Glutamatergic neuron (in vitro differentiated cells): ENCODE data around the gene TGM3. TPM values are rescaled to one million over a fixed set of nuclear protein-coding genes. Genes with fewer than 3 reads are reported as not detected.

ENCODE experiments used
- DNase-seq: peaks from one replicate; pipeline ENCODE4 v3.0.0; 2022
- H3K27ac Mint-ChIP-seq: one replicate; pipeline ENCODE4 v1.8.0; 2020; ENCODE audit warnings: mild to moderate bottlenecking, mixed read lengths, inconsistent platforms; ENCODE audit not compliant: unreplicated experiment
- H3K27me3 Mint-ChIP-seq: one replicate; pipeline ENCODE4 v1.8.0; 2020; ENCODE audit warnings: mild to moderate bottlenecking, moderate library complexity, mixed read lengths, inconsistent platforms; ENCODE audit not compliant: unreplicated experiment
- H3K36me3 Mint-ChIP-seq: one replicate; pipeline ENCODE4 v1.8.0; 2020; ENCODE audit warnings: mild to moderate bottlenecking, mixed read lengths, inconsistent platforms; ENCODE audit not compliant: unreplicated experiment
- H3K4me1 Mint-ChIP-seq: one replicate; pipeline ENCODE4 v1.8.0; 2020; ENCODE audit warnings: mild to moderate bottlenecking, low read depth, mixed read lengths, inconsistent platforms; ENCODE audit not compliant: unreplicated experiment
- H3K4me3 Mint-ChIP-seq: one replicate; pipeline ENCODE4 v1.8.0; 2020; ENCODE audit warnings: mild to moderate bottlenecking, mixed read lengths, inconsistent platforms; ENCODE audit not compliant: unreplicated experiment
- H3K9me3 Mint-ChIP-seq: one replicate; pipeline ENCODE4 v1.8.0; 2020; ENCODE audit warnings: mild to moderate bottlenecking, moderate library complexity, mixed read lengths, inconsistent platforms; ENCODE audit not compliant: unreplicated experiment
- total RNA-seq: library from RNA; stranded (reverse); fragmentation: NEBNext Ultra II Directional; extraction: Animal tissue kit (Norgen Biotek cat#: 25700); gene quantifications from one replicate; pipeline ENCODE4 v1.2.1, GENCODE V29; 2021; ENCODE audit not compliant: unreplicated experiment
- TF ChIP-seq, protein P1 (sequence below): fragments of 200-600 bp; sonication (generic); IDR thresholded peaks from one replicate; pipeline ENCODE4 v1.5.0; 2021; ENCODE audit not compliant: partially characterized antibody, unreplicated experiment

Gene TGM3
- total RNA-seq, 1 donor from 2014 or later, result not detected

DNA sequence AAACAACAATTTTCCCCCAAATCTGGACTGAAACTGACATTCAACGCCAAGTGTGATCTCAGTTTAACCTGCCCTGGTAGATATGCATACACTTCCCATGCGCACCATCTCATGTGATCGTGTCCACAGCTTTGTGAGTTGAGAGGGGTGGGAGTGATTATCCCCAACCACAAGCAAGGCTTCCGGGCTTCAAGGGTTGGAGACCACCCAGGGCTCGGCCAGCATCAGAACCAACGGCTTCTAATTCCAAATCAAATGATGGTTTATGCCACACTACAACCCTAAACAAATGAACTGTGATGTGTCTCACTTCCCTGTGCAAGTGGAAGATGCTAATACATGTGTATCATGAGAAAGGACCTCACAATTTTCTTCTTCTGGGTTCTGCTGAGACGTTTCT, 515 bp upstream of the TGM3 start:
- Mint-ChIP-seq H3K36me3 (no peaks in the 10 kb centered on the region), H3K4me1 (peaks cover 8% of the 10 kb centered on the region), H3K27ac (no peak overlapping the region), H3K27me3 (no peaks in the 10 kb centered on the region), H3K4me3 (no peak overlapping the region), H3K9me3 (peaks cover 2% of the 10 kb centered on the region)
- TF ChIP-seq, protein P1, sequence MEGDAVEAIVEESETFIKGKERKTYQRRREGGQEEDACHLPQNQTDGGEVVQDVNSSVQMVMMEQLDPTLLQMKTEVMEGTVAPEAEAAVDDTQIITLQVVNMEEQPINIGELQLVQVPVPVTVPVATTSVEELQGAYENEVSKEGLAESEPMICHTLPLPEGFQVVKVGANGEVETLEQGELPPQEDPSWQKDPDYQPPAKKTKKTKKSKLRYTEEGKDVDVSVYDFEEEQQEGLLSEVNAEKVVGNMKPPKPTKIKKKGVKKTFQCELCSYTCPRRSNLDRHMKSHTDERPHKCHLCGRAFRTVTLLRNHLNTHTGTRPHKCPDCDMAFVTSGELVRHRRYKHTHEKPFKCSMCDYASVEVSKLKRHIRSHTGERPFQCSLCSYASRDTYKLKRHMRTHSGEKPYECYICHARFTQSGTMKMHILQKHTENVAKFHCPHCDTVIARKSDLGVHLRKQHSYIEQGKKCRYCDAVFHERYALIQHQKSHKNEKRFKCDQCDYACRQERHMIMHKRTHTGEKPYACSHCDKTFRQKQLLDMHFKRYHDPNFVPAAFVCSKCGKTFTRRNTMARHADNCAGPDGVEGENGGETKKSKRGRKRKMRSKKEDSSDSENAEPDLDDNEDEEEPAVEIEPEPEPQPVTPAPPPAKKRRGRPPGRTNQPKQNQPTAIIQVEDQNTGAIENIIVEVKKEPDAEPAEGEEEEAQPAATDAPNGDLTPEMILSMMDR, result no peak
- no peak for DNase-seq

DNA sequence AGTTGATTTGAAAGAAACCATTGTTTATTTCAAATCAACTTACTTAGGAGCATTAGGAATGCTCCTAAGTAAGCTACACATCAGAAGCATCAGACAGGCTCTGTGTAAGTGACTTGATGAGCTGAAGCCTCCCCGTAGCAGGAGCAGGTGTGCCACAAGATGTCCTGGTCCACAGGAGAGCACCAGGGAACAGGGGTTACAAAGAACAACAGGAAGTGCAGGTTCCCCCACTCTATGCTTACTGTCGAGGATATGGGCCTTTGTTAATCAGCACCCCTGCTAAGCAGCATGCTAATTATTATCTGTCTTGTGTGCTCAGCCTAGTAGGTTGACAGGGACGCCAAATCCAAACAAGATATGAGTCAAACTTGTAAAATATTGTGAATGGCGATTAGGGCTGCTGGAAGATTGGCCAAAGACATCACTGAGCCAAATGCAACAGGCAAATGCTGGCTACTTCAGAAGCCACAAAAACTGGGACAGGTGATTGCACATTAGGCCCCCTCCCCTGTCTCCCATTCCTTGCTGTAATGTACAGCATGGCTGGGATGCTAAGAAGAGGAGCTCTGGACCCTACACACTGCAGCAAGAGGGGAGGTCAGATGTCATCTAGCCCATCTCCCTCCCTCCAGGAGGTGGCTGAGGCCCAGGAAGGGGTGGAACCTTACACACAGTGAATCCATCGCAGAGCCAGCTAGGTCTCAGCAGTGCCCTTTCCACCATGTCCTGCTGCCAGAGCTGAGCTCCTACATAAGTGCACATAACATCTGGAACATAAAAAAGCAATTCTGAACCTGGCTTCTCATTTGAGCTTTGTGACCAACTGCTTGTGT, 939 bp downstream of the TGM3 start:
- DNase-seq, result no peak
- H3K27ac Mint-ChIP-seq, result no peak overlapping the region

DNA sequence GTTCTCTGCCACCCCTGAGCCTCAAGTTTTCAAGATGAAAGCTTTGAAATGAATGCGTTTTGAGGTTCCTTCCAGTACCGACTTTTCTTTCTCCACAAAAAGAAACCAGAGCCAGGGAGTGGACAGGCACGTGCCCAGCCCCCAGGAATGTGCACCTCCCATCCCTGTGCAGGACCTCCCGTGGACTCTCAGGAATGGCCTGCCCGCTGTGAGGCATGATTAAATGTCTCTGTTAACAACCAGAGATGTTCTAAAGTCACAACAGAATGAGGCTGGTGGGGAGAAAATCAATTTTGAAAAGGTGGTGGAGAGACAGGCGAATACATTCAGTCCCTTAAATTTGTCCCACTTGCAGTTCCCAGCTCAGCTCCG, 1.5 kb downstream of the TGM3 start:
- no peak overlapping the region for H3K4me3 Mint-ChIP-seq
- DNase-seq, result no peak
- H3K9me3 Mint-ChIP-seq, result peaks cover 2% of the 10 kb centered on the region
- no peaks in the 10 kb centered on the region for H3K36me3 Mint-ChIP-seq
- H3K27me3 Mint-ChIP-seq, result no peaks in the 10 kb centered on the region
- H3K27ac Mint-ChIP-seq, result no peak overlapping the region
- TF ChIP-seq, protein P1, result no peak
- peaks cover 8% of the 10 kb centered on the region for H3K4me1 Mint-ChIP-seq

More for the DNA sequence above, 939 bp downstream of the TGM3 start:
- no peaks in the 10 kb centered on the region for H3K36me3 Mint-ChIP-seq
- peaks cover 8% of the 10 kb centered on the region for H3K4me1 Mint-ChIP-seq
- TF ChIP-seq, protein P1, result no peak
- H3K4me3 Mint-ChIP-seq, result no peak overlapping the region
- H3K27me3 Mint-ChIP-seq, result no peaks in the 10 kb centered on the region
- peaks cover 2% of the 10 kb centered on the region for H3K9me3 Mint-ChIP-seq

DNA sequence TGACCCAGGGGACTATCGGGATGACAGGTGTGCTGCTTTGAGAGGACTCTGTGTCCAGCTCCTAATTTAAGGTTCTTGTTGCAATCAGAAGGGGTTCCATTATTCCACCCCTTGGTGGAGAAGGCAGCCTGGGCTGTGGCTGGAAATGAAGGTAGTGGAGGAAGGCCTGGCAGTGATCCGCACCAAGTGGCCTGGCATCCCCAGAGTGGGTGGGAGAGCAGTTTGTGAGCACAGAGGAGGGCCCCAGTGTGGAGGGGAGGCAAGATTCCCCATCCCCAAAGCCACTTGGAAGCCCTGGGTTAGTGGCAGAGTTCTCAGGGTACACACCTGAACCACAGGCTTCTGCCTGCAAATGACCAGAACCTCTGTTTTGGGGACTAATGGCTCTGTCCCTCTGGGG, 2.3 kb downstream of the TGM3 start:
- no peak for DNase-seq
- peaks cover 8% of the 10 kb centered on the region for H3K4me1 Mint-ChIP-seq
- H3K27ac Mint-ChIP-seq, result no peak overlapping the region
- no peak overlapping the region for H3K4me3 Mint-ChIP-seq
- TF ChIP-seq, protein P1, result no peak
- no peaks in the 10 kb centered on the region for H3K36me3 Mint-ChIP-seq
- H3K9me3 Mint-ChIP-seq, result peaks cover 2% of the 10 kb centered on the region
- no peaks in the 10 kb centered on the region for H3K27me3 Mint-ChIP-seq

DNA sequence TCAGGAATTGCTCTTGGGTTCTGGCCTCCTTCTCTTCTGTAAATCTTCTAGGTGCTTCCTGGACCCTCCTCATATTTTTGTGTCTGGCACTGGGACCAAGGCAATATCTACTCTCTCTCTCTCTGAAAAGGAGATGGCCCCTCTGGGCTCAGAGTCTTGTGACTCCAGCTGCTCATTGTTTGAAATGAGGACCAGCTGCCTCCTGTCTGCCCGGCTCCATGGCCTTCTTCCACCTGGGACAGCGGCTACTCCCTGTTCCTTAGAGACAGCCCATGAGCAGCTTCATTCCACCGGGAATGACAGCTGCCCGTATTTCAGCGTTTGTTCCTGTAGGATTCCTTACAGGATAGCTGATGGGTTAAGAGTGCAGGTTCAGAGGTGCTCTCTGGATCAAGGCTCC, 2.9 kb downstream of the TGM3 start:
- Mint-ChIP-seq H3K4me1 (peaks cover 8% of the 10 kb centered on the region), H3K36me3 (no peaks in the 10 kb centered on the region), H3K27ac (no peak overlapping the region), H3K27me3 (no peaks in the 10 kb centered on the region), H3K4me3 (no peak overlapping the region), H3K9me3 (peaks cover 2% of the 10 kb centered on the region)
- TF ChIP-seq, protein P1, result no peak
- DNase-seq, result no peak
